ENCODE measurements around the gene MBD5.

GRCh38 chr2:148507970-148508369 is 487.1 kb downstream of the MBD5 start:
- no peak for TF ChIP-seq CTCF (optimal IDR thresholded peaks at IDR 0.05 in 1 of 3, IDR thresholded peaks at IDR 0.05 in 1 of 3, conservative IDR thresholded peaks at IDR 0.05 in 1 of 3; ENCODE audit: extremely low read depth in 1 of 3, insufficient read depth in 2 of 3, low read length in 3 of 3)
- no peak for TF ChIP-seq EZH2 (IDR thresholded peaks at IDR 0.05; ENCODE audit: low read length)
